SK-N-SH treated with all-trans-retinoic acid at 6 μM for 48 hours (cell line): Measurements from ENCODE around the gene CTAGE1.
"Not testable (repeated sequence)": the region's sequence is repeated elsewhere in the genome, so short reads cannot be mapped to it uniquely, and the experiment has no call there.

Experiments
- ATAC-seq: fragments of 200-7000 bp; cut with Tn5 transposase; 3 replicates; pipeline ENCODE4 v1.9.1; 2020; ENCODE audit warnings: mild to moderate bottlenecking, moderate library complexity
- ARNTL ChIP-seq: fragments of 450-650 bp; formaldehyde crosslinking; IDR thresholded peaks from 2 replicates; pipeline ENCODE4 v1.5.0; 2020; ENCODE audit warnings: low read depth, mild to moderate bottlenecking, moderate library complexity, borderline replicate concordance
- BACH2 ChIP-seq: fragments of 250-450 bp; sonication (Bioruptor Pico); IDR thresholded peaks from 2 replicates; pipeline ENCODE4 v1.9.0; 2021; ENCODE audit warnings: mild to moderate bottlenecking, borderline replicate concordance
- CSDC2 ChIP-seq: fragments of 250-450 bp; sonication (Bioruptor Pico); IDR thresholded peaks from 2 replicates; pipeline ENCODE4 v1.5.0; 2020; ENCODE audit warnings: mild to moderate bottlenecking, moderate library complexity
- ESRRG ChIP-seq: fragments of 250-450 bp; sonication (Bioruptor Pico); IDR thresholded peaks from 2 replicates; pipeline ENCODE4 v1.6.1; 2021; ENCODE audit warnings: mild to moderate bottlenecking
- ISL1 ChIP-seq: fragments of 250-450 bp; sonication (Bioruptor Pico); IDR thresholded peaks from 2 replicates; pipeline ENCODE4 v2.1.2; 2022; ENCODE audit warnings: mild to moderate bottlenecking, moderate library complexity
- OSR1 ChIP-seq: fragments of 250-450 bp; sonication (Bioruptor Pico); IDR thresholded peaks from 2 replicates; pipeline ENCODE4 v1.8.0; 2022; ENCODE audit warnings: moderate library complexity, mild to moderate bottlenecking, inconsistent platforms
- PPARA ChIP-seq: fragments of 250-450 bp; sonication (Bioruptor Pico); IDR thresholded peaks from 2 replicates; pipeline ENCODE4 v1.5.0; 2020; ENCODE audit warnings: mild to moderate bottlenecking, borderline replicate concordance
- RARB ChIP-seq: fragments of 250-450 bp; sonication (Bioruptor Pico); IDR thresholded peaks from 2 replicates; pipeline ENCODE4 v1.8.0; 2021; ENCODE audit warnings: mild to moderate bottlenecking, moderate library complexity
- SNAI2 ChIP-seq: fragments of 250-450 bp; sonication (Bioruptor Pico); IDR thresholded peaks from 2 replicates; pipeline ENCODE4 v1.5.0; 2020; ENCODE audit warnings: mild to moderate bottlenecking, moderate library complexity
- TCF4 ChIP-seq: fragments of 250-450 bp; sonication (Bioruptor Pico); IDR thresholded peaks from 2 replicates; pipeline ENCODE4 v1.8.0; 2021; ENCODE audit warnings: mild to moderate bottlenecking, moderate library complexity, borderline replicate concordance
- TOX ChIP-seq: fragments of 250-450 bp; sonication (Bioruptor Pico); IDR thresholded peaks from 2 replicates; pipeline ENCODE4 v1.8.0; 2021; ENCODE audit warnings: mild to moderate bottlenecking, moderate library complexity, borderline replicate concordance
- ZFP3 ChIP-seq: fragments of 250-450 bp; sonication (Bioruptor Pico); IDR thresholded peaks from 2 replicates; pipeline ENCODE4 v1.5.0; 2020; ENCODE audit warnings: mild to moderate bottlenecking, moderate library complexity
- ZFP30 ChIP-seq: fragments of 450-650 bp; formaldehyde crosslinking; IDR thresholded peaks from 2 replicates; pipeline ENCODE4 v1.5.0; 2022; ENCODE audit warnings: mild to moderate bottlenecking, moderate library complexity
- ZNF565 ChIP-seq: fragments of 450-650 bp; formaldehyde crosslinking; conservative IDR thresholded peaks from 2 replicates; pipeline ENCODE4 v1.5.0; 2020; ENCODE audit warnings: low read depth, mild to moderate bottlenecking, moderate library complexity
- ZNF70 ChIP-seq: fragments of 450-650 bp; formaldehyde crosslinking; IDR thresholded peaks from 2 replicates; pipeline ENCODE4 v1.5.0; 2020; ENCODE audit warnings: mild to moderate bottlenecking, moderate library complexity
- TF ChIP-seq, protein P1 (sequence below): fragments of 250-450 bp; sonication (Bioruptor Pico); IDR thresholded peaks from 2 replicates; pipeline ENCODE4 v1.8.0; 2020; ENCODE audit warnings: mild to moderate bottlenecking, moderate library complexity, borderline replicate concordance
- TF ChIP-seq, protein P2 (sequence below): fragments of 250-450 bp; sonication (Bioruptor Pico); IDR thresholded peaks from 2 replicates; pipeline ENCODE4 v1.8.0; 2021; ENCODE audit warnings: low read depth, mild to moderate bottlenecking, moderate library complexity, borderline replicate concordance
- TF ChIP-seq, protein P3 (sequence below): fragments of 250-450 bp; sonication (Bioruptor Pico); IDR thresholded peaks from 2 replicates; pipeline ENCODE4 v1.5.1; 2020; ENCODE audit warnings: low read depth, mild to moderate bottlenecking, moderate library complexity
- TF ChIP-seq, protein P4 (sequence below): fragments of 250-450 bp; sonication (Bioruptor Pico); IDR thresholded peaks from 2 replicates; pipeline ENCODE4 v1.5.0; 2020; ENCODE audit warnings: mild to moderate bottlenecking, moderate library complexity
- TF ChIP-seq, protein P5 (sequence below): fragments of 250-450 bp; sonication (Bioruptor Pico); IDR thresholded peaks from 2 replicates; pipeline ENCODE4 v1.5.1; 2021; ENCODE audit warnings: mild to moderate bottlenecking, moderate library complexity

Gene CTAGE1

DNA sequence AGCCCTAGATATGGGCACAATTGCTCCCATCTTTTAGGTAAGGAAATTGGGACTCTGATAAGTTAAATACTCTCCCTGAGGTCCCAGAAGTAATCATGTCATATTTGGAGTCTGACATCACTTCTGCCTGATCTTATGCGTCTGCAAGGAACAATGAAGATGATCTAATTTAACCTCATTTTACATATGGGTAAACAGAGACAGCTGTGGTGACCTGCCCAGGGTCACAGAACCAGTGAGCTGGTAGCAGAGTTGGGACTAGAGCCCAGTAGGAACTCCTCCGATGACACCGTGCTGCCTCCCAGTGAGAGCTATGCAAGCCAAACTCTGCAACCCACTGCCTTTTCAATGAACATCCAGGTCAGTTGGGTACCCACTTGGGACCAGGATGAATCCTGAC, 17.8 kb downstream of the CTAGE1 start (continued):
- TF ChIP-seq, protein P1, sequence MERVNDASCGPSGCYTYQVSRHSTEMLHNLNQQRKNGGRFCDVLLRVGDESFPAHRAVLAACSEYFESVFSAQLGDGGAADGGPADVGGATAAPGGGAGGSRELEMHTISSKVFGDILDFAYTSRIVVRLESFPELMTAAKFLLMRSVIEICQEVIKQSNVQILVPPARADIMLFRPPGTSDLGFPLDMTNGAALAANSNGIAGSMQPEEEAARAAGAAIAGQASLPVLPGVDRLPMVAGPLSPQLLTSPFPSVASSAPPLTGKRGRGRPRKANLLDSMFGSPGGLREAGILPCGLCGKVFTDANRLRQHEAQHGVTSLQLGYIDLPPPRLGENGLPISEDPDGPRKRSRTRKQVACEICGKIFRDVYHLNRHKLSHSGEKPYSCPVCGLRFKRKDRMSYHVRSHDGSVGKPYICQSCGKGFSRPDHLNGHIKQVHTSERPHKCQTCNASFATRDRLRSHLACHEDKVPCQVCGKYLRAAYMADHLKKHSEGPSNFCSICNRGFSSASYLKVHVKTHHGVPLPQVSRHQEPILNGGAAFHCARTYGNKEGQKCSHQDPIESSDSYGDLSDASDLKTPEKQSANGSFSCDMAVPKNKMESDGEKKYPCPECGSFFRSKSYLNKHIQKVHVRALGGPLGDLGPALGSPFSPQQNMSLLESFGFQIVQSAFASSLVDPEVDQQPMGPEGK = no peak
- TF ChIP-seq ZFP3 (no peak), RARB (CRISPR knock-in tag) (no peak)
- TF ChIP-seq, protein P2, sequence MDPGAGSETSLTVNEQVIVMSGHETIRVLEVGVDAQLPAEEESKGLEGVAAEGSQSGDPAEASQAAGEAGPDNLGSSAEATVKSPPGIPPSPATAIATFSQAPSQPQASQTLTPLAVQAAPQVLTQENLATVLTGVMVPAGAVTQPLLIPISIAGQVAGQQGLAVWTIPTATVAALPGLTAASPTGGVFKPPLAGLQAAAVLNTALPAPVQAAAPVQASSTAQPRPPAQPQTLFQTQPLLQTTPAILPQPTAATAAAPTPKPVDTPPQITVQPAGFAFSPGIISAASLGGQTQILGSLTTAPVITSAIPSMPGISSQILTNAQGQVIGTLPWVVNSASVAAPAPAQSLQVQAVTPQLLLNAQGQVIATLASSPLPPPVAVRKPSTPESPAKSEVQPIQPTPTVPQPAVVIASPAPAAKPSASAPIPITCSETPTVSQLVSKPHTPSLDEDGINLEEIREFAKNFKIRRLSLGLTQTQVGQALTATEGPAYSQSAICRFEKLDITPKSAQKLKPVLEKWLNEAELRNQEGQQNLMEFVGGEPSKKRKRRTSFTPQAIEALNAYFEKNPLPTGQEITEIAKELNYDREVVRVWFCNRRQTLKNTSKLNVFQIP (CRISPR knock-in tag) = no peak

DNA sequence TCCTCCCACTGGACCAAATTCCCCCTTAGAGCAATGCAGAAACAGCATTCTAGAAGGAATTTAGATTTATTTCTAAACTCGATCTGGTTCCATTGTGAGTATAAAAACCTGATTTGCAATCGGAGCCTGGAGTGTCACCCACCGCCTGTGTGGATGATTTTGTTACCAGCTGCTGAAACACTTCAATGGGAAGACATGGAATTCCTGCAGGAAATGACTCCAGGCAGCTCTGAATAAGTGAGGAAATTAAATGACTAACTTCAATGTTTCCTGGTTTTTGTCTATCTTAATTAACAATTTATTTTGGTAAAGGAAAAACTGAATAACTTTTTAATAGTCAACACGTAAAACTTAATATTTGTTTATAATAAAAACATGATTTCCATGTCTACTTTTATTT, 19.3 kb downstream of the CTAGE1 start:
- TF ChIP-seq ZFP30 (CRISPR knock-in tag) (no peak), RARB (CRISPR knock-in tag) (no peak), ARNTL (CRISPR knock-in tag) (no peak), PPARA (no peak), ISL1 (CRISPR knock-in tag) (no peak), ZNF70 (CRISPR knock-in tag) (no peak), OSR1 (CRISPR knock-in tag) (no peak), ESRRG (CRISPR knock-in tag) (no peak), BACH2 (CRISPR knock-in tag) (no peak), TCF4 (CRISPR knock-in tag) (no peak), ZNF565 (no peak), CSDC2 (CRISPR knock-in tag) (no peak)
- TF ChIP-seq, protein P3, sequence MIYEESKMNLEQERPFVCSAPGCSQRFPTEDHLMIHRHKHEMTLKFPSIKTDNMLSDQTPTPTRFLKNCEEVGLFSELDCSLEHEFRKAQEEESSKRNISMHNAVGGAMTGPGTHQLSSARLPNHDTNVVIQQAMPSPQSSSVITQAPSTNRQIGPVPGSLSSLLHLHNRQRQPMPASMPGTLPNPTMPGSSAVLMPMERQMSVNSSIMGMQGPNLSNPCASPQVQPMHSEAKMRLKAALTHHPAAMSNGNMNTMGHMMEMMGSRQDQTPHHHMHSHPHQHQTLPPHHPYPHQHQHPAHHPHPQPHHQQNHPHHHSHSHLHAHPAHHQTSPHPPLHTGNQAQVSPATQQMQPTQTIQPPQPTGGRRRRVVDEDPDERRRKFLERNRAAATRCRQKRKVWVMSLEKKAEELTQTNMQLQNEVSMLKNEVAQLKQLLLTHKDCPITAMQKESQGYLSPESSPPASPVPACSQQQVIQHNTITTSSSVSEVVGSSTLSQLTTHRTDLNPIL (CRISPR knock-in tag) = no peak
- TF ChIP-seq, protein P2 (CRISPR knock-in tag) = no peak
- ATAC-seq = no peak

DNA sequence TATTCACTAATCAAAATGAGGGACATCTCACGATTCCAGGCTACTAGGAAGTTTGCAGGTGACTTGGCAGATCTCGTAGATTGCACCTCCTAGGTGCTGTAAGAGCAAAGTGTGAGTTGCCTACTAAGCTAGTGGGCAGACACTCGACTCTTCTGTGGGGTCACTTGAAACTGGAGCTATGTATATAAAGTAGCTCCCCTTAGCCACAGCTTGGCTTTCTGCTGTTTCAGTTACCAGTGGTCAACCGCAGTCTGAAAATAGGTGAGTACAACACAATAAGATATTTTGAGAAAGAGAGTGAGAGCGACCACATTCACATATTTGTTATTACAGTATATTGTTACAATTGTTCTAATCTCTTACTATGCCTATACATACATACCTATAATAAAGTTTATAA, 23.3 kb downstream of the CTAGE1 start:
- no peak for ATAC-seq
- TF ChIP-seq, protein P3 (CRISPR knock-in tag) = no peak
- TF ChIP-seq ESRRG (CRISPR knock-in tag) = no peak
- TF ChIP-seq TCF4 (CRISPR knock-in tag) = no peak
- no peak for TF ChIP-seq ISL1 (CRISPR knock-in tag)
- TF ChIP-seq RARB (CRISPR knock-in tag) = no peak
- TF ChIP-seq, protein P4, sequence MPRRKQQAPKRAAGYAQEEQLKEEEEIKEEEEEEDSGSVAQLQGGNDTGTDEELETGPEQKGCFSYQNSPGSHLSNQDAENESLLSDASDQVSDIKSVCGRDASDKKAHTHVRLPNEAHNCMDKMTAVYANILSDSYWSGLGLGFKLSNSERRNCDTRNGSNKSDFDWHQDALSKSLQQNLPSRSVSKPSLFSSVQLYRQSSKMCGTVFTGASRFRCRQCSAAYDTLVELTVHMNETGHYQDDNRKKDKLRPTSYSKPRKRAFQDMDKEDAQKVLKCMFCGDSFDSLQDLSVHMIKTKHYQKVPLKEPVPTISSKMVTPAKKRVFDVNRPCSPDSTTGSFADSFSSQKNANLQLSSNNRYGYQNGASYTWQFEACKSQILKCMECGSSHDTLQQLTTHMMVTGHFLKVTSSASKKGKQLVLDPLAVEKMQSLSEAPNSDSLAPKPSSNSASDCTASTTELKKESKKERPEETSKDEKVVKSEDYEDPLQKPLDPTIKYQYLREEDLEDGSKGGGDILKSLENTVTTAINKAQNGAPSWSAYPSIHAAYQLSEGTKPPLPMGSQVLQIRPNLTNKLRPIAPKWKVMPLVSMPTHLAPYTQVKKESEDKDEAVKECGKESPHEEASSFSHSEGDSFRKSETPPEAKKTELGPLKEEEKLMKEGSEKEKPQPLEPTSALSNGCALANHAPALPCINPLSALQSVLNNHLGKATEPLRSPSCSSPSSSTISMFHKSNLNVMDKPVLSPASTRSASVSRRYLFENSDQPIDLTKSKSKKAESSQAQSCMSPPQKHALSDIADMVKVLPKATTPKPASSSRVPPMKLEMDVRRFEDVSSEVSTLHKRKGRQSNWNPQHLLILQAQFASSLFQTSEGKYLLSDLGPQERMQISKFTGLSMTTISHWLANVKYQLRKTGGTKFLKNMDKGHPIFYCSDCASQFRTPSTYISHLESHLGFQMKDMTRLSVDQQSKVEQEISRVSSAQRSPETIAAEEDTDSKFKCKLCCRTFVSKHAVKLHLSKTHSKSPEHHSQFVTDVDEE (CRISPR knock-in tag) = no peak
- TF ChIP-seq, protein P2 (CRISPR knock-in tag) = no peak
- no peak for TF ChIP-seq TOX (CRISPR knock-in tag)
- TF ChIP-seq SNAI2 (CRISPR knock-in tag) = no peak
- no peak for TF ChIP-seq OSR1 (CRISPR knock-in tag)
- no peak for TF ChIP-seq PPARA
- TF ChIP-seq, protein P5, sequence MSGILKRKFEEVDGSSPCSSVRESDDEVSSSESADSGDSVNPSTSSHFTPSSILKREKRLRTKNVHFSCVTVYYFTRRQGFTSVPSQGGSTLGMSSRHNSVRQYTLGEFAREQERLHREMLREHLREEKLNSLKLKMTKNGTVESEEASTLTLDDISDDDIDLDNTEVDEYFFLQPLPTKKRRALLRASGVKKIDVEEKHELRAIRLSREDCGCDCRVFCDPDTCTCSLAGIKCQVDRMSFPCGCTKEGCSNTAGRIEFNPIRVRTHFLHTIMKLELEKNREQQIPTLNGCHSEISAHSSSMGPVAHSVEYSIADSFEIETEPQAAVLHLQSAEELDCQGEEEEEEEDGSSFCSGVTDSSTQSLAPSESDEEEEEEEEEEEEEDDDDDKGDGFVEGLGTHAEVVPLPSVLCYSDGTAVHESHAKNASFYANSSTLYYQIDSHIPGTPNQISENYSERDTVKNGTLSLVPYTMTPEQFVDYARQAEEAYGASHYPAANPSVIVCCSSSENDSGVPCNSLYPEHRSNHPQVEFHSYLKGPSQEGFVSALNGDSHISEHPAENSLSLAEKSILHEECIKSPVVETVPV (CRISPR knock-in tag) = no peak

DNA sequence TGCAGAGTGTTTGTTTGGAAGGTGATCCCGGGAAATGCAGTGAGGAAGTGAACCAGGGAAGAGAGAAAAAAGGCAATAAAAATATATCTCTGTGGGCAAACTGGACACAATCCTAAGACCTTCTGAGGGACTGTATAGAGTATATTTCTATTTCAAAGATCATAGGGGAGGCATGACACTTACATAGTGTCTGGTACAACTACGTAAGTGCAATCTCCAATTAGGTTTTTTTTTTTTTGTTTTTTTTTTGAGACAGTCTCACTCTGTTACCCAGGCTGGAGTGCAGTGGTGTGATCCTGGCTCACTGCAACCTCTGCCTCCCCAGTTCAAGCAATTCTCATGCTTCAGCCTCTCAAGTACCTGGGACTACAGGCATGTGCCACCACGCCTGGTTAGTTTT, 24.6 kb downstream of the CTAGE1 start:
- ATAC-seq = not testable (repeated sequence)
